Fibroblast of villous mesenchyme (primary cell): ENCODE measurements around the gene C2CD4C. TPM values are rescaled to one million over a fixed set of nuclear protein-coding genes. Genes with fewer than 3 reads are reported as not detected.
A peak's percentile ranks its signal among the peaks of the same experiment; 100 is the strongest.

Experiments used
- DNase-seq: peaks from one replicate; pipeline ENCODE4 v3.0.0-alpha.2; 2010; ENCODE audit warnings: low read depth
- H3K4me3 ChIP-seq: 2 replicates; pipeline ENCODE4 v1.5.1; 2011; ENCODE audit warnings: low read depth, mild to moderate bottlenecking, low read length
- total RNA-seq: library from RNA; depleted of rRNA; stranded (reverse); fragments of >200 nt; gene quantifications from 2 replicates; pipeline ENCODE4 v1.2.3, GENCODE V29; 2012
- TF ChIP-seq, protein P1 (sequence below): IDR thresholded peaks from 2 replicates; pipeline ENCODE4 v1.5.1; 2012; ENCODE audit warnings: low read depth, mild to moderate bottlenecking, low read length; ENCODE audit not compliant: insufficient read depth

C2CD4C gene
- not detected in 2 replicates for total RNA-seq

- DNase-seq, result no peak
Measured at GRCh38 chr19:408902-409515, at the start of gene C2CD4C. Gene C2CD4C, minus strand, starts transcription at chr19:409147. Its CDS starts 786 bp downstream, at chr19:408361.

DNA sequence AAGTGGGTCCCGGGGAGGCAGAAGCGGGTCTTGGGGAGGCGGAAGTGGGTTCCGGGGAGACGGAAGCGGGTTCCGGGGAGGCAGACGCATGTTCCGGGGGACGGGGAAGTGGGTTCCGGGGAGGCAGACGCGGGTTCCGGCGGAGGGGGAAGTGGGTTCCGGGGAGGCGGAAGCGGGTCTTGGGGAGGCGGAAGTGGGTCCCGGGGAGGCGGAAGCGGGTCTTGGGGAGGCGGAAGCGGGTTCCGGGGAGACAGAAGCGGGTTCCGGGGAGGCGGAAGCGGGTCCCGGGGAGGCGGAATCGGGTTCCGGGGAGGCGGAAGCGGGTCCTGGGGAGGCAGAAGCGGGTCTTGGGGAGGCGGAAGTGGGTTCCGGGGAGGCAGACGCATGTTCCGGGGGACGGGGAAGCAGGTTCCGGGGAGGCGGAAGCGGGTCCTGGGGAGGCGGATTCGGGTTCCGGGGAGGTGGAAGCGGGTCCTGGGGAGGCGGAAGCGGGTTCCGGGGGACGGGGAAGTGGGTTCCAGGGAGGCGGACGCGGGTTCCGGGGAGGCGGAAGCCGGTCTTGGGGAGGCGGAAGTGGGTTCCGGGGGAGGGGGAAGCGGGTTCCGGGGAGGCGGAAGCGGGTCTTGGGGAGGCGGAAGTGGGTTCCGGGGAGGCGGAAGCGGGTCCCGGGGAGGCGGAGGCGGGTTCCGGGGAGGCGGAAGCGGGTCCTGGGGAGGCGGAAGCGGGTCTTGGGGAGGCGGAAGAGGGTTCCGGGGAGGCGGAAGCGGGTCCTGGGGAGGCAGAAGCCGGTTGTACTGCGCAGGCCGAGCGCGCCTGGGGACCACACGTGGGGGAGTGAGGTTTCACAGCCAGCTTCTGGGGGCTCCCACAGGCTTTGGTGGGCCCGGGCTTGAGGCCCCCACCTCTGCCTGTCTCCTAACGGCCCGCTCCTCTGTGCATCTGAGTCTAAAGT, 49.4 kb upstream of the C2CD4C start:
- DNase-seq, result no peak
- TF ChIP-seq, protein P1, sequence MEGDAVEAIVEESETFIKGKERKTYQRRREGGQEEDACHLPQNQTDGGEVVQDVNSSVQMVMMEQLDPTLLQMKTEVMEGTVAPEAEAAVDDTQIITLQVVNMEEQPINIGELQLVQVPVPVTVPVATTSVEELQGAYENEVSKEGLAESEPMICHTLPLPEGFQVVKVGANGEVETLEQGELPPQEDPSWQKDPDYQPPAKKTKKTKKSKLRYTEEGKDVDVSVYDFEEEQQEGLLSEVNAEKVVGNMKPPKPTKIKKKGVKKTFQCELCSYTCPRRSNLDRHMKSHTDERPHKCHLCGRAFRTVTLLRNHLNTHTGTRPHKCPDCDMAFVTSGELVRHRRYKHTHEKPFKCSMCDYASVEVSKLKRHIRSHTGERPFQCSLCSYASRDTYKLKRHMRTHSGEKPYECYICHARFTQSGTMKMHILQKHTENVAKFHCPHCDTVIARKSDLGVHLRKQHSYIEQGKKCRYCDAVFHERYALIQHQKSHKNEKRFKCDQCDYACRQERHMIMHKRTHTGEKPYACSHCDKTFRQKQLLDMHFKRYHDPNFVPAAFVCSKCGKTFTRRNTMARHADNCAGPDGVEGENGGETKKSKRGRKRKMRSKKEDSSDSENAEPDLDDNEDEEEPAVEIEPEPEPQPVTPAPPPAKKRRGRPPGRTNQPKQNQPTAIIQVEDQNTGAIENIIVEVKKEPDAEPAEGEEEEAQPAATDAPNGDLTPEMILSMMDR, result no peak
- no peak overlapping the region for H3K4me3 ChIP-seq

More at GRCh38 chr19:408902-409515, at the start of gene C2CD4C:
- TF ChIP-seq, protein P1, result no peak
- peak within 1 kb of the TSS; percentile 25 for H3K4me3 ChIP-seq

DNA sequence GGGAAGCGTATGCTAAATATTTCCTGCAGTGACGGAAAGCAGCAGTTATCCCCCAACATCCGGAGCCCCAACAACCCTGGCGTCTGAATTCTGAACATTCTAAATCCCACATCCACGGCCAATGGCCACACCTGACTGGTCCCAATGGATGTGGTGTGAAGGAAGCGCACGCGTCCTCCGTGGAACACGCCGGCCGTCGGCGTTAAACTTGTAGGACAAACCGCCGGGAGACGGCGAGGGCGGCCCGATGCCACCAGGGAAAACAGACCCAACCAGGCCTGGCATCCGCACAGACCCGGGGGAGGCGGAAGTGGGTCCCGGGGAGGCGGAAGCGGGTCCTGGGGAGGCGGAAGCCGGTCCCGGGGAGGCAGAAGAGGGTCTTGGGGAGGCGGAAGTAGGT, 48.7 kb upstream of the C2CD4C start:
- H3K4me3 ChIP-seq, result no peak overlapping the region
- TF ChIP-seq, protein P1, result no peak
- no peak for DNase-seq

GRCh38 chr19:456547-457110, 47.7 kb upstream of the C2CD4C start:
- no peak overlapping the region for H3K4me3 ChIP-seq
- TF ChIP-seq, protein P1, result no peak
- DNase-seq, result no peak

DNA sequence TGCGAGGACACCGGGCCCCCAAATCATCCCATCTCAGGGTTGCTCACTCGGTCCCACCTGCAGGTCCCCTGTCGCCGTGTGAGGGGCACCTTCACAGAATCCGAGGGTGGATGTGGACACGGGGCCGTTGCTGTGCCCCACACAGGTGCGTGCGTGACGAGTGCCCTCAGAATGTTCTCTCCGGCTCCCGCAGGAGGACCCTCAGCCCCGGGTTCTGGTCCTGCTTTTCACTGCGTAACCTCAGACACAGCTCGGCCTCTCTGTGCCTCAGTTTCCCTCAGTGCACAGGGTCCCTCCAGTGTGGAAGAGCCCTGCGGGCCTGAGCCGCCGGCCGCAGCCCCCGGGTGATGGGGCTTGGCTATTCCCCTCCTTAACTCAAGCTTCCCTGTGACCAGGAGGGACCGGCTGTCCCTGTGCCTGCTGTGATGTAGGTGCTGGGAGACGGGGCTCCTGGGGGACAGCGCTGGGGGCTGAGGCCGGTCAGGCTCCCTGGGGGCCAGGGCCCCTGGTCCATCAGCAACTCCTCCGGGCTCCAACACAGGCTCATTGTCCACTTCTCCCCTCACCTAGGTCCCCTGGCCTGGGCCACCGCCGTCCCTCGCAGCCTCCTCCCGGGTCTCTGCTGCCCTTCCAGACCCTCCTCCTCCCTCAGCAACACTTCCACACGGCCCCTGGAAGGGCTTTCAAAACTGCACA, 47.1 kb upstream of the C2CD4C start:
- TF ChIP-seq, protein P1, result no peak
- DNase-seq, result no peak
- no peak overlapping the region for H3K4me3 ChIP-seq

GRCh38 chr19:455031-455705, 46.2 kb upstream of the C2CD4C start:
- TF ChIP-seq, protein P1, result no peak
- H3K4me3 ChIP-seq, result no peak overlapping the region
- DNase-seq, result no peak
